K562 (cell line): Measurements from ENCODE around the gene HOXA4. TPM values are rescaled to one million over a fixed set of nuclear protein-coding genes. Genes with fewer than 3 reads are reported as not detected.

ENCODE experiments used
- ATAC-seq: fragments of 200-7000 bp; cut with Tn5 transposase; 3 replicates; pipeline ENCODE4 v1.9.1; 2020; ENCODE audit warnings: moderate library complexity
- BruUV-seq: library from RNA; stranded (reverse); fragments of 400-500 nt; replicated peaks from 2 replicates; lab custom pipeline; 2021; lab: Mats Ljungman, UMichigan
- CTCF ChIA-PET: fragments of 300-600 bp; formaldehyde crosslinking; extraction: SDS; loops from one replicate; lab custom pipeline; 2021; ENCODE audit warnings: low intra/inter-chr PET ratio; lab: Yijun Ruan, JAX
- POLR2A ChIA-PET: fragments of 300-600, 350-650 bp; sonication (Branson Sonifier 250); formaldehyde crosslinking; extraction: SDS; loops from one replicate; lab custom pipeline; 2021; ENCODE audit warnings: antibody characterized with exemption, inconsistent platforms; lab: Yijun Ruan, JAX
- DNase-seq, 4 experiments: peaks; one replicate each; pipeline versions ENCODE4 v3.0.0 to v3.0.0-alpha.2; 2011 to 2018; ENCODE audit warnings: low spot score in 3 of 4, mixed read lengths in 3 of 4; ENCODE audit errors: extremely low read depth in 1 of 4
- FAIRE-seq: peaks from 2 replicates; lab custom pipeline; 2011; peaks lifted over from hg19 to GRCh38; lab: Jason Lieb, UNC
- H2AFZ ChIP-seq: 2 replicates; pipeline ENCODE4 v1.6.0; 2011; ENCODE audit warnings: low read depth, low read length, control low read depth, inconsistent platforms
- H3K27ac ChIP-seq: fragments of 200-600 bp; 3 replicates; pipeline ENCODE4 v1.8.0; 2011; ENCODE audit warnings: low read depth, mild to moderate bottlenecking, control low read depth, inconsistent platforms, low read length, moderate library complexity, mixed read lengths; ENCODE audit errors: extremely low read depth
- H3K27me3 ChIP-seq, 2 experiments: fragments of 300-600 bp in 1 of 2; 2 replicates in 1 of 2; 3 replicates in 1 of 2; pipeline versions ENCODE4 v1.6.0 to v1.8.0; 2011; ENCODE audit warnings: inconsistent platforms in 2 of 2, low read length in 2 of 2, mild to moderate bottlenecking in 1 of 2, mixed read lengths in 1 of 2, moderate library complexity in 1 of 2; ENCODE audit not compliant: control insufficient read depth in 2 of 2, insufficient read depth in 2 of 2
- H3K36me3 ChIP-seq: fragments of 300-600 bp; 3 replicates; pipeline ENCODE4 v1.8.0; 2011; ENCODE audit warnings: mild to moderate bottlenecking, low read length, inconsistent platforms; ENCODE audit not compliant: control insufficient read depth, insufficient read depth
- H3K4me1 ChIP-seq, 2 experiments: fragments of 200-600 bp in 1 of 2; replicated peaks in 1 of 2; 2 replicates in 1 of 2; 3 replicates in 1 of 2; pipeline versions ENCODE4 v1.5.1 to v1.8.0; 2011; ENCODE audit warnings: inconsistent platforms in 2 of 2, low read length in 2 of 2, mild to moderate bottlenecking in 1 of 2, mixed read lengths in 1 of 2, moderate library complexity in 1 of 2; ENCODE audit not compliant: control insufficient read depth in 2 of 2, insufficient read depth in 2 of 2
- H3K4me2 ChIP-seq: 2 replicates; pipeline ENCODE4 v1.6.1; 2011; ENCODE audit warnings: low read length, control low read depth, inconsistent platforms, mixed read lengths; ENCODE audit not compliant: insufficient read depth
- H3K4me3 ChIP-seq: fragments of 200-600 bp; sonication (generic), shearing (Covaris generic); 2 replicates; pipeline ENCODE4 v1.5.1; 2016; ENCODE audit warnings: control low read depth, inconsistent platforms
- H3K79me2 ChIP-seq: fragments of 200-600 bp; 3 replicates; pipeline ENCODE4 v1.8.0; 2011; ENCODE audit warnings: low read length, inconsistent platforms; ENCODE audit not compliant: control insufficient read depth, insufficient read depth
- H3K9ac ChIP-seq, 2 experiments: 2 replicates each; pipeline versions ENCODE4 v1.6.0 to v1.6.1; 2011; ENCODE audit warnings: low read depth in 2 of 2, low read length in 2 of 2, control low read depth in 1 of 2, inconsistent platforms in 1 of 2, mild to moderate bottlenecking in 1 of 2, mixed read lengths in 1 of 2; ENCODE audit not compliant: insufficient read depth in 1 of 2
- H3K9me1 ChIP-seq: one replicate; pipeline ENCODE4 v1.6.0; 2011; ENCODE audit warnings: inconsistent platforms, mild to moderate bottlenecking, low read length, moderate library complexity; ENCODE audit not compliant: control insufficient read depth, insufficient read depth
- H3K9me3 ChIP-seq: replicated peaks from 2 replicates; pipeline ENCODE4 v1.5.1; 2011; ENCODE audit warnings: low read depth, low read length, inconsistent platforms; ENCODE audit not compliant: control insufficient read depth, insufficient read depth
- H4K20me1 ChIP-seq: replicated peaks from 2 replicates; pipeline ENCODE4 v1.6.1; 2011; ENCODE audit warnings: low read length, inconsistent platforms, mixed read lengths; ENCODE audit not compliant: control insufficient read depth, insufficient read depth
- BMI1 ChIP-seq: fragments of 150-350 bp; IDR thresholded peaks from 2 replicates; pipeline ENCODE4 v1.6.1; 2014; ENCODE audit warnings: low read length
- BRD9 ChIP-seq: fragments of 450-650 bp; IDR thresholded peaks from 2 replicates; pipeline ENCODE4 v1.6.1; 2018; ENCODE audit warnings: low read depth; ENCODE audit not compliant: partially characterized antibody
- CBX2 ChIP-seq: fragments of 200-600 bp; sonication (generic); IDR thresholded peaks from one replicate; pipeline ENCODE4 v1.6.1; 2012; ENCODE audit warnings: mild to moderate bottlenecking, low read length, inconsistent platforms; ENCODE audit not compliant: insufficient read depth, poor library complexity, severe bottlenecking
- CBX3 ChIP-seq, 2 experiments: IDR thresholded peaks; 1 replicate in 1 of 2; 2 replicates in 1 of 2; pipeline ENCODE4 v1.6.1; 2012; ENCODE audit warnings: inconsistent platforms in 2 of 2, low read length in 2 of 2, borderline replicate concordance in 1 of 2, control low read depth in 1 of 2
- CREBBP ChIP-seq: IDR thresholded peaks from one replicate; pipeline ENCODE4 v1.6.1; 2012; ENCODE audit warnings: low read depth, mild to moderate bottlenecking, control low read depth, inconsistent platforms, low read length
- CTBP1 ChIP-seq: fragments of 450-650 bp; IDR thresholded peaks from 2 replicates; pipeline ENCODE4 v1.6.1; 2016; ENCODE audit warnings: borderline replicate concordance
- DDX20 ChIP-seq: fragments of 450-650 bp; IDR thresholded peaks from 2 replicates; pipeline ENCODE4 v1.6.1; 2016; ENCODE audit warnings: missing genetic modification characterization, low read depth, mild to moderate bottlenecking, missing compliant biosample characterization, moderate library complexity
- E2F6 ChIP-seq, 2 experiments: IDR thresholded peaks; 2 replicates each; pipeline ENCODE4 v1.6.1; 2011; ENCODE audit warnings: borderline replicate concordance in 1 of 2, control low read depth in 1 of 2, low read depth in 1 of 2, low read length in 1 of 2, mild to moderate bottlenecking in 1 of 2, mixed read lengths in 1 of 2, moderate library complexity in 1 of 2; ENCODE audit not compliant: insufficient read depth in 1 of 2, insufficient read length in 1 of 2, poor library complexity in 1 of 2, severe bottlenecking in 1 of 2; ENCODE audit errors: extremely low read depth in 1 of 2
- KDM1A ChIP-seq, 2 experiments: fragments of 450-650 bp; IDR thresholded peaks; 2 replicates each; pipeline ENCODE4 v1.6.1; 2016; ENCODE audit warnings: mild to moderate bottlenecking in 2 of 2
- MTF1 ChIP-seq: fragments of 250-450 bp; sonication (Bioruptor Pico); IDR thresholded peaks from 2 replicates; pipeline ENCODE4 v1.9.0; 2021; ENCODE audit warnings: moderate library complexity, mild to moderate bottlenecking, inconsistent platforms, borderline replicate concordance
- RBM22 ChIP-seq: fragments of 200-400 bp; formaldehyde crosslinking; IDR thresholded peaks from 2 replicates; pipeline ENCODE4 v1.6.1; 2018; ENCODE audit warnings: low read length, low read depth; ENCODE audit not compliant: poor library complexity, severe bottlenecking
- SOX6 ChIP-seq: fragments of 450-650 bp; IDR thresholded peaks from 2 replicates; pipeline ENCODE4 v1.6.1; 2014; ENCODE audit warnings: mild to moderate bottlenecking
- TBP ChIP-seq: optimal IDR thresholded peaks from 2 replicates; pipeline ENCODE3; 2011; ENCODE audit warnings: low read depth, low read length, improper control_type of control experiment
- TSHZ1 ChIP-seq: fragments of 250-450 bp; sonication (Bioruptor Pico); IDR thresholded peaks from 2 replicates; pipeline ENCODE4 v1.4.0; 2020; ENCODE audit warnings: mild to moderate bottlenecking, moderate library complexity
- ZNF644 ChIP-seq: fragments of 200-800 bp; sonication (Bioruptor generic); IDR thresholded peaks from 2 replicates; pipeline ENCODE4 v1.6.1; 2016; ENCODE audit warnings: low read depth, missing genetic modification characterization, missing compliant biosample characterization
- ZNF707 ChIP-seq: fragments of 250-450 bp; sonication (Bioruptor Pico); conservative IDR thresholded peaks from 2 replicates; pipeline ENCODE4 v1.8.0; 2022; ENCODE audit warnings: inconsistent platforms, mild to moderate bottlenecking, moderate library complexity
- ZNF785 ChIP-seq: fragments of 250-450 bp; sonication (Bioruptor Pico); IDR thresholded peaks from 2 replicates; pipeline ENCODE4 v1.4.0; 2020; ENCODE audit warnings: mild to moderate bottlenecking
- WGBS: fragments of 100-300 bp; shearing (Covaris generic); methylation state at CpG from one replicate; pipeline ENCODE4 v1.1.6; 2016; ENCODE audit warnings: low coverage, mixed read lengths; ENCODE audit not compliant: insufficient coverage; ENCODE audit errors: missing lambda C conversion rate; 5-methylcytosine and 5-hydroxymethylcytosine counted together
- in situ Hi-C: fragments of 300-500 bp; cut with MboI; formaldehyde crosslinking; loops from 4 replicates; pipeline ENCODE4 v1.15.0; 2018; ENCODE audit warnings: inconsistent platforms, mixed read lengths
- intact Hi-C: fragments of 100-400 bp; cut with micrococcal nuclease; formaldehyde crosslinking; loops from 2 replicates; pipeline ENCODE4 v1.14.2; 2022
- polyA plus RNA-seq, 8 experiments: library from polyadenylated mRNA; depleted of rRNA in 4 of 8; stranded (reverse) in 5 of 8; unstranded in 3 of 8; fragments of >200 nt; fragmentation: Nextera tagmentation in 2 of 8; fragmentation: Illumina TruSeq in 1 of 8; extraction: Ambion mirVana in 2 of 8; extraction: Trizol in 1 of 8; gene quantifications; 2 replicates each; pipeline versions ENCODE4 v1.2.1 to v1.2.3, GENCODE V29; 2011 to 2014; ENCODE audit warnings: inconsistent platforms in 1 of 8, missing spikeins in 1 of 8
- total RNA-seq, 7 experiments: library from RNA; depleted of rRNA in 6 of 7; stranded (reverse); fragments of >200 nt in 6 of 7; fragmentation: Illumina TruSeq in 2 of 7; extraction: Trizol in 2 of 7; gene quantifications; 2 replicates each; pipeline versions ENCODE4 v1.2.1 to v1.2.3, GENCODE V29; 2011 to 2021; ENCODE audit warnings: low replicate concordance in 1 of 7

HOXA4 gene
- total and polyA plus RNA-seq, 9 of the 15 experiments (the other 6 are each of a cell fraction or from before 2014, with no cell fraction given): not detected

GRCh38 chr7:27100694-27101170 is 29.8 kb downstream of the HOXA4 start:
- POLR2A ChIA-PET: interaction anchor here (0.6 to 0.8 kb wide), 2 partner anchors 8 to 15 kb away, joined by 3 read pairs; no protein-coding TSS in a partner anchor

More at GRCh38 chr7:27100694-27101170, 29.8 kb downstream of the HOXA4 start:
- DNase-seq (no peak), FAIRE-seq (no peak), ATAC-seq (no peak)
- H3K27me3 ChIP-seq: peaks cover 73 to 79% of the 10 kb centered on the region in 2 experiments
- in situ Hi-C loops: no loop called here
- intact Hi-C loops: no loop called here
- BruUV-seq: no TSS peak
- H3K4me3 ChIP-seq: no peak overlapping the region
- no peaks in the 10 kb centered on the region for H3K79me2 ChIP-seq
- H3K4me1 ChIP-seq: peaks cover 0 to 14% of the 10 kb centered on the region in 2 experiments; a peak in 2 of 5 replicates
- H3K9ac ChIP-seq: no peak overlapping the region
- no peaks in the 10 kb centered on the region for H4K20me1 ChIP-seq
- H3K9me3 ChIP-seq: no peaks in the 10 kb centered on the region
- H3K9me1 ChIP-seq: no peaks in the 10 kb centered on the region
- no peak overlapping the region for H3K4me2 ChIP-seq
- whole genome bisulfite sequencing: 4% methylated on average over 8 of the region's 8 CpGs
- H3K36me3 ChIP-seq: no peaks in the 10 kb centered on the region
- no peak for TF ChIP-seq KDM1A (IDR thresholded peaks at IDR 0.05)
- no peak for TF ChIP-seq CTBP1
- no peak for TF ChIP-seq ZNF644 (tag)
- TF ChIP-seq ZNF707: no peak
- no peak for TF ChIP-seq MTF1 (CRISPR knock-in tag)
- TF ChIP-seq CBX2: no peak
- TF ChIP-seq BMI1: no peak
- no peak for TF ChIP-seq TBP
- no peak for TF ChIP-seq CREBBP
- no peak for TF ChIP-seq CBX3 (IDR thresholded peaks at IDR 0.05; ENCODE audit: borderline replicate concordance in 1 of 2, low read length in 2 of 2)
- TF ChIP-seq E2F6 (IDR thresholded peaks at IDR 0.05; ENCODE audit: borderline replicate concordance in 1 of 2, extremely low read depth in 1 of 2, insufficient read depth in 1 of 2, insufficient read length in 1 of 2, low read depth in 1 of 2, low read length in 1 of 2, poor library complexity in 1 of 2, severe bottlenecking in 1 of 2): no peak
- no peak for TF ChIP-seq SOX6
- TF ChIP-seq ZNF785 (CRISPR knock-in tag): no peak
- TF ChIP-seq TSHZ1 (CRISPR knock-in tag): no peak
- TF ChIP-seq RBM22: no peak
- no peak for TF ChIP-seq BRD9
- TF ChIP-seq DDX20 (tag): no peak
- no peak overlapping the region for H2AFZ ChIP-seq
- CTCF ChIA-PET: no interaction called here
- H3K27ac ChIP-seq: no peak overlapping the region
